ENCODE data around the gene NME7.
"Not testable (repeated sequence)": the region's sequence is repeated elsewhere in the genome, so short reads cannot be mapped to it uniquely, and the experiment has no call there.

Gene NME7

GRCh38 chr1:169300854-169301253, 66.7 kb downstream of the NME7 start:
- no peak for DNase-seq (ENCODE audit: low read depth)

GRCh38 chr1:169298441-169298840, 69.2 kb downstream of the NME7 start:
- DNase-seq (ENCODE audit: low read depth): no peak

- DNase-seq (ENCODE audit: low read depth): no peak
Measured at GRCh38 chr1:169295846-169296245, 71.8 kb downstream of the NME7 start.

- DNase-seq (ENCODE audit: low read depth): no peak
Measured at GRCh38 chr1:169295425-169295824, 72.2 kb downstream of the NME7 start.

GRCh38 chr1:169289016-169289415, 78.6 kb downstream of the NME7 start:
- DNase-seq (ENCODE audit: low read depth): no peak

- no peak for DNase-seq (ENCODE audit: low read depth)
Measured at GRCh38 chr1:169288011-169288414, 79.6 kb downstream of the NME7 start.

- no peak for DNase-seq (ENCODE audit: low read depth)
Measured at GRCh38 chr1:169287280-169287679, 80.3 kb downstream of the NME7 start.

- DNase-seq (ENCODE audit: low read depth): not testable (repeated sequence)
Measured at GRCh38 chr1:169281562-169281961, 86.0 kb downstream of the NME7 start.

- DNase-seq (ENCODE audit: low read depth): no peak
Measured at GRCh38 chr1:169271098-169271497, 96.5 kb downstream of the NME7 start.

- DNase-seq (ENCODE audit: low read depth): no peak
Measured at GRCh38 chr1:169266133-169266532, 101.5 kb downstream of the NME7 start.

GRCh38 chr1:169263059-169263458, 104.5 kb downstream of the NME7 start:
- no peak for DNase-seq (ENCODE audit: low read depth)

GRCh38 chr1:169261884-169262283, 105.7 kb downstream of the NME7 start:
- no peak for DNase-seq (ENCODE audit: low read depth)

GRCh38 chr1:169260478-169261151, 107.0 kb downstream of the NME7 start:
- no peak for DNase-seq (ENCODE audit: low read depth)

GRCh38 chr1:169259816-169260215, 107.8 kb downstream of the NME7 start:
- no peak for DNase-seq (ENCODE audit: low read depth)

- no peak for DNase-seq (ENCODE audit: low read depth)
Measured at GRCh38 chr1:169250795-169251194, 116.8 kb downstream of the NME7 start.

- DNase-seq (ENCODE audit: low read depth): no peak
Measured at GRCh38 chr1:169250022-169250421, 117.6 kb downstream of the NME7 start.

GRCh38 chr1:169249611-169250010, 118.0 kb downstream of the NME7 start:
- no peak for DNase-seq (ENCODE audit: low read depth)

- DNase-seq (ENCODE audit: low read depth): no peak
Measured at GRCh38 chr1:169245706-169246105, 121.9 kb downstream of the NME7 start.

- no peak for DNase-seq (ENCODE audit: low read depth)
Measured at GRCh38 chr1:169240449-169241232, 127.0 kb downstream of the NME7 start.

- no peak for DNase-seq (ENCODE audit: low read depth)
Measured at GRCh38 chr1:169236880-169237279, 130.7 kb downstream of the NME7 start.

- DNase-seq (ENCODE audit: low read depth): peak; percentile 3
Measured at GRCh38 chr1:169236143-169236542, 131.5 kb downstream of the NME7 start.

- DNase-seq (ENCODE audit: low read depth): no peak
Measured at GRCh38 chr1:169235568-169235967, 132.0 kb downstream of the NME7 start.

- DNase-seq (ENCODE audit: low read depth): no peak
Measured at GRCh38 chr1:169234780-169235179, 132.8 kb downstream of the NME7 start.

GRCh38 chr1:169217636-169218035, 150.0 kb downstream of the NME7 start:
- no peak for DNase-seq (ENCODE audit: low read depth)

Measured in GM04504 (cell line).